WI38 (cell line): ENCODE results near the gene KLHL21.
A peak's percentile ranks its signal among the peaks of the same experiment; 100 is the strongest.

Experiments used
- H3K4me3 ChIP-seq: 2 replicates; pipeline ENCODE4 v1.5.1; 2011; ENCODE audit warnings: low read depth, mild to moderate bottlenecking, control low read depth, low read length
- TF ChIP-seq, protein P1 (sequence below): IDR thresholded peaks from 2 replicates; pipeline ENCODE4 v1.5.1; 2012; ENCODE audit warnings: low read depth, mild to moderate bottlenecking, control low read depth, low read length

The KLHL21 gene

DNA sequence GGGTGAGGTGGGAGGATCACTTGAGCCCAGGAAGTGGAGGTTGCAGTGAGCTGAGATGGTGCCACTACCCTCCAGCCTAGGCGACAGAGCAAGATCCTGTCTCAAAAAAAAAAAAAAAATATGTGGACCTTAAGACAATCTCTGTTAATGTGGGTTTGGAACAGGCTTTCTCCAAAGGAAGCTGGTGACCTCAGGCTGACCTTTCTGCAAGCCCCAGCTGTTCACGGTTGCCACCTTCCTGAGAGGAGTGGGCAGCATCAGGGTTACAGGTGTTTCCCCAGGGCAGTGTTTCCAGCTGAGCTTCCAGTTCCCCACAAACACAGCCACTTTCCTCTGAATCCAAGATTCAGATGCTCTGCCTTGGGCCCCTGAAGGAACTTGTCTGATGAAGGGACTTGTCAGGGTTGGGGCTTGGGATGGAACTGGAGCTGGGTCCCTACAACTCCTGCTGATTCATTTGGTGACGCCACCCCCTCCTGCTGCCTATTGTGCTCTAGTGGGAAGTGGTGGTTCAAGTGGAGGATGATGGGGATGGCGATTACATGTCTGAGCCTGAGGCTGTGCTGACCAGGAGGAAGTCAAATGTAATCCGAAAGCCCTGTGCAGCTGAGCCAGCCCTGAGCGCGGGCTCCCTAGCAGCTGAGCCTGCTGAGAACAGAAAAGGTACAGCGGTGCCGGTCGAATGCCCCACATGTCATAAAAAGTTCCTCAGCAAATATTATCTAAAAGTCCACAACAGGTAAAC lies 20.9 kb downstream of the KLHL21 start:
- TF ChIP-seq, protein P1, sequence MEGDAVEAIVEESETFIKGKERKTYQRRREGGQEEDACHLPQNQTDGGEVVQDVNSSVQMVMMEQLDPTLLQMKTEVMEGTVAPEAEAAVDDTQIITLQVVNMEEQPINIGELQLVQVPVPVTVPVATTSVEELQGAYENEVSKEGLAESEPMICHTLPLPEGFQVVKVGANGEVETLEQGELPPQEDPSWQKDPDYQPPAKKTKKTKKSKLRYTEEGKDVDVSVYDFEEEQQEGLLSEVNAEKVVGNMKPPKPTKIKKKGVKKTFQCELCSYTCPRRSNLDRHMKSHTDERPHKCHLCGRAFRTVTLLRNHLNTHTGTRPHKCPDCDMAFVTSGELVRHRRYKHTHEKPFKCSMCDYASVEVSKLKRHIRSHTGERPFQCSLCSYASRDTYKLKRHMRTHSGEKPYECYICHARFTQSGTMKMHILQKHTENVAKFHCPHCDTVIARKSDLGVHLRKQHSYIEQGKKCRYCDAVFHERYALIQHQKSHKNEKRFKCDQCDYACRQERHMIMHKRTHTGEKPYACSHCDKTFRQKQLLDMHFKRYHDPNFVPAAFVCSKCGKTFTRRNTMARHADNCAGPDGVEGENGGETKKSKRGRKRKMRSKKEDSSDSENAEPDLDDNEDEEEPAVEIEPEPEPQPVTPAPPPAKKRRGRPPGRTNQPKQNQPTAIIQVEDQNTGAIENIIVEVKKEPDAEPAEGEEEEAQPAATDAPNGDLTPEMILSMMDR = no peak
- no peak overlapping the region for H3K4me3 ChIP-seq

DNA sequence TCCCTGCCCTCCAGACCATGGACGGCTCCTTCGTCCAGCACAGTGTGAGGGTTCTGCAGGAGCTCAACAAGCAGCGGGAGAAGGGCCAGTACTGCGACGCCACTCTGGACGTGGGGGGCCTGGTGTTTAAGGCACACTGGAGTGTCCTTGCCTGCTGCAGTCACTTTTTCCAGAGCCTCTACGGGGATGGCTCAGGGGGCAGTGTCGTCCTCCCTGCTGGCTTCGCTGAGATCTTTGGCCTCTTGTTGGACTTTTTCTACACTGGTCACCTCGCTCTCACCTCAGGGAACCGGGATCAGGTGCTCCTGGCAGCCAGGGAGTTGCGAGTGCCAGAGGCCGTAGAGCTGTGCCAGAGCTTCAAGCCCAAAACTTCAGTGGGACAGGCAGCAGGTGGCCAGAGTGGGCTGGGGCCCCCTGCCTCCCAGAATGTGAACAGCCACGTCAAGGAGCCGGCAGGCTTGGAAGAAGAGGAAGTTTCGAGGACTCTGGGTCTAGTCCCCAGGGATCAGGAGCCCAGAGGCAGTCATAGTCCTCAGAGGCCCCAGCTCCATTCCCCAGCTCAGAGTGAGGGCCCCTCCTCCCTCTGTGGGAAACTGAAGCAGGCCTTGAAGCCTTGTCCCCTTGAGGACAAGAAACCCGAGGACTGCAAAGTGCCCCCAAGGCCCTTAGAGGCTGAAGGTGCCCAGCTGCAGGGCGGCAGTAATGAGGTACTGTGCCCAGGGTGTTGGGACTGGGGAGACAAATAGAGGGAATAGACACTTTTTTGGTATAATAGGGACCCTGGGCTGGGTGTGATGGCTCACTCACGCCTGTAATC lies 21.9 kb downstream of the KLHL21 start:
- TF ChIP-seq, protein P1 = no peak
- H3K4me3 ChIP-seq = peak overlapping the region; percentile 82

DNA sequence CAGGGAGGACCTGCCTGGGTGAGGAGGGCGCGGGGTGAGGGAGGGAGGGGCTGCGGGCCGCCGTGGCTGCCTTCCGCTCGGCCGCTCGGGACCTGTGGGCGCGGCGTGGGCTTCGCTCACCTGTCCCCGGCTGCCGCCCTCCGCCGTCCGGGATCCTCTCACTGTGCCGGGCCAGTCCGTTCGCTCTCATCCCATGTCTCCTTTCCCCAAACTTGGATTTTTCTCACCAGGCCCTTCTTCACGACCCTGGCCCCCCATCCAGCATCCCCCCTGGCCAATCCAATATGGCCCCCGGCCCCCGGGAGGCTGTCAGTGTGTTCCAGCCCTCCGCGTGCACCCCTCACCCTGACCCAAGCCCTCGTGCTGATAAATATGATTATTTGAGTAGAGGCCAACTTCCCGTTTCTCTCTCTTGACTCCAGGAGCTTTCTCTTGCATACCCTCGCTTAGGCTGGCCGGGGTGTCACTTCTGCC lies 22.5 kb downstream of the KLHL21 start:
- TF ChIP-seq, protein P1 = no peak

DNA sequence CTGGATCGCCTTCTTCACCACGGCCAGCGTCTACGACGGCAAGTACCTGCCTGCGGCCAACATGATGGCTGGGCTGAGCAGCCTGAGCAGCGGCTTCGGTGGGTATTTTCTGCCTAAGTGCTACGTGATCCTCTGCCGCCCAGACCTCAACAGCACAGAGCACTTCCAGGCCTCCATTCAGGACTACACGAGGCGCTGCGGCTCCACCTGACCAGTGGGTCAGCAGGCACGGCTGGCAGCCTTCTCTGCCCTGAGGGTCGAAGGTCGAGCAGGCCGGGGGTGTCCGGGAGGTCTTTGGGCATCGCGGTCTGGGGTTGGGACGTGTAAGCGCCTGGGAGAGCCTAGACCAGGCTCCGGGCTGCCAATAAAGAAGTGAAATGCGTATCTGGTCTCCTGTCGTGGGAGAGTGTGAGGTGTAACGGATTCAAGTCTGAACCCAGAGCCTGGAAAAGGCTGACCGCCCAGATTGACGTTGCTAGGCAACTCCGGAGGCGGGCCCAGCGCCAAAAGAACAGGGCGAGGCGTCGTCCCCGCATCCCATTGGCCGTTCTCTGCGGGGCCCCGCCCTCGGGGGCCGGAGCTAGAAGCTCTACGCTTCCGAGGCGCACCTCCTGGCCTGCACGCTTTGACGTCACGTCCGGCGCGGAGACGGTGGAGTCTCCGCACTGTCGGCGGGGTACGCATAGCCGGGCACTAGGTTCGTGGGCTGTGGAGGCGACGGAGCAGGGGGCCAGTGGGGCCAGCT lies 23.1 kb downstream of the KLHL21 start, which contains the start of gene ZBTB48:
TSS of gene ZBTB48 (plus strand) at position 621 of the 745 bp plus-strand sequence. CDS start 616 bp downstream, outside the sequence.
- H3K4me3 ChIP-seq = peak within 1 kb of the TSS; percentile 82
- TF ChIP-seq, protein P1 = no peak

More for the DNA sequence above, 22.5 kb downstream of the KLHL21 start:
- peak overlapping the region; percentile 82 for H3K4me3 ChIP-seq

DNA sequence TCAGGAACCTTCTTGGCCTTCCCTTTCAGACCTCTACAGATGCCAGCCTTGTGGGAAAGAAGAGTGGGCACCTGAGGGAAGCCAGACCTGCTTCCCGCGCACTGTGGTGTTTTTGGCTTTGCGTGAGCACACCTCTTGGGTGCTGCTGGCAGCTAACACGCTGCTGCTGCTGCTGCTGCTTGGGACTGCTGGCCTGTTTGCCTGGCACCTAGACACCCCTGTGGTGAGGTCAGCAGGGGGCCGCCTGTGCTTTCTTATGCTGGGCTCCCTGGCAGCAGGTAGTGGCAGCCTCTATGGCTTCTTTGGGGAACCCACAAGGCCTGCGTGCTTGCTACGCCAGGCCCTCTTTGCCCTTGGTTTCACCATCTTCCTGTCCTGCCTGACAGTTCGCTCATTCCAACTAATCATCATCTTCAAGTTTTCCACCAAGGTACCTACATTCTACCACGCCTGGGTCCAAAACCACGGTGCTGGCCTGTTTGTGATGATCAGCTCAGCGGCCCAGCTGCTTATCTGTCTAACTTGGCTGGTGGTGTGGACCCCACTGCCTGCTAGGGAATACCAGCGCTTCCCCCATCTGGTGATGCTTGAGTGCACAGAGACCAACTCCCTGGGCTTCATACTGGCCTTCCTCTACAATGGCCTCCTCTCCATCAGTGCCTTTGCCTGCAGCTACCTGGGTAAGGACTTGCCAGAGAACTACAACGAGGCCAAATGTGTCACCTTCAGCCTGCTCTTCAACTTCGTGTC lies 23.9 kb downstream of the KLHL21 start:
- TF ChIP-seq, protein P1 = no peak
- no peak overlapping the region for H3K4me3 ChIP-seq

DNA sequence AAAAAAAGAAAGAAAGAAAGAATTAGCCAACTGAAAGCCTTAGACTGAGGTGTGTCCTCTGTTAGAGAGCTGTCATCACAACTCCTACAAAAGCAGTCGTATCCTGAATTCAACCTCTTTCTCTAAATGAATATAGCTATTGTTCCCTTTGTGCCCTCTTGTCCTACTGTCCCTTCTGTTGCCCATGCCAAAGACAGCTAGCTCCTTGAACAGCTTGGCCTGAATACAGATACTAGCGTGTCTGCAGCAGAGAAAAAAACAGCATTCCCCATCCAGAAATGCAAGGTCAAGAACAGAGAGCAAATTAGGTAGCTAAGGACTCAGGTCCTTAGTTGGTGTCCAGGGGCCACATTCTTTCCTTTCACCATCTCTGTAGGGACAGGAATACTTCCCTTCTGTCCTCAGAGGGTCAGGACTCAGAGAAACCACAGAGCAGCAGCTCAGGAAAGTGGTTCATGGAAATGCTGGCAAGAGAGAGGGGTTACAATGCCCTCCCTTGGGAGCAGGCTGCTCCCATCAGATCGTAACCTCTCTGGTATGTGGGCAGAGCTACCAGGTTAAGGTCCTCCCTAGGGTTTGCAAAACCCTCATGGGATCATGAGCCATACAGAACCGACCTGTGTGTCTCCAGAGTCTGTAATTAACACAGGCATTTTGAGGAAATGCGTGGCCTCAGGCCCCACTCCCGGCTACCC lies 24.7 kb downstream of the KLHL21 start:
- TF ChIP-seq, protein P1 = no peak

More for the DNA sequence above, 24.7 kb downstream of the KLHL21 start:
- no peak overlapping the region for H3K4me3 ChIP-seq
